ENCODE results near the gene PFKFB4. TPM values are rescaled to one million over a fixed set of nuclear protein-coding genes. Genes with fewer than 3 reads are reported as not detected.

Gene PFKFB4
- total and polyA plus RNA-seq, 10 of the 15 experiments (the other 5 are each of a cell fraction or from before 2014, with no cell fraction given), result 0.37 to 89.1 (median 5.2) TPM

DNA sequence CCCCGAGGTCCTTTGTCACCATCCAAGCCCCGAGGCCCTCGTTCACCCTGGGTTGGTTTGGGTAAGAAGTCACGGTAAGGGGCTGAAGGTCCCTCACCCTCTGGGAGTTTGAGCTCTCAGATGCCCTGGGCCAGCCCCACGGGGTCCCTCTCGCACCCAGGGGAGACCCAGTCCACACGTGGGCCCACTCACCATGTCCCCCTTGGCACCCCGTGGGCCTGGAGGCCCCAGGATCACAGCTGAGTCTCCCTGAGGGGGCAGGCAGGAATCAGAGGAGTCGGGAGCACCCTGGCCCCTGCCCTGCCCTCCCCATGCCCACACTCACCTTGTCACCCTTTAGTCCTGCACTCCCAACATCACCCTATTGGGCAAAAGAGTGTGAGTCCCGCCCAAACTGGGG lies 12.8 kb upstream of the PFKFB4 start:
- intact Hi-C loops (cut with micrococcal nuclease; ENCODE audit: unreplicated experiment) (no loop called here), in situ Hi-C loops (cut with MboI) (no loop called here)
- no peaks in the 10 kb centered on the region for H3K36me3 ChIP-seq (ENCODE audit: control insufficient read depth in 2 of 2, insufficient read depth in 2 of 2, low read length in 1 of 2)
- H3K27ac ChIP-seq (ENCODE audit: control insufficient read depth, insufficient read depth), result no peak overlapping the region
- no peaks in the 10 kb centered on the region for H3K79me2 ChIP-seq (ENCODE audit: control insufficient read depth, insufficient read depth, low read length)
- no peak for ATAC-seq
- SMC1A ChIA-PET (ENCODE audit: uncharacterized antibody, unreplicated experiment), result no interaction called here
- no peaks in the 10 kb centered on the region for H4K20me1 ChIP-seq (ENCODE audit: control insufficient read depth, insufficient read depth)
- DNase-seq (ENCODE audit: low read depth, low spot score), result no peak
- no peak overlapping the region for H2AFZ ChIP-seq (ENCODE audit: control insufficient read depth, low read depth, low read length)
- no peak overlapping the region for H3K4me2 ChIP-seq (ENCODE audit: control insufficient read depth, insufficient read depth)
- H3K27me3 ChIP-seq (replicated peaks in 1 of 2; ENCODE audit: control insufficient read depth in 2 of 2, insufficient read depth in 2 of 2, low read length in 1 of 2), result no peaks in the 10 kb centered on the region
- H3K9ac ChIP-seq (ENCODE audit: control insufficient read depth, insufficient read depth, low read length), result no peak overlapping the region
- no peaks in the 10 kb centered on the region for H3K4me1 ChIP-seq (ENCODE audit: control insufficient read depth, insufficient read depth, low read length)
- RAD21 ChIA-PET (ENCODE audit: unreplicated experiment), result no interaction called here
- no peak overlapping the region for H3K4me3 ChIP-seq
- POLR2A ChIA-PET, result no interaction called here
- H3K9me3 ChIP-seq (replicated peaks; ENCODE audit: control insufficient read depth, insufficient read depth, low read length), result no peaks in the 10 kb centered on the region
- FAIRE-seq, result no peak
- no peak for TF ChIP-seq SPI1 (IDR thresholded peaks at IDR 0.05; ENCODE audit: borderline replicate concordance, insufficient read depth, low read depth, low read length)
- no peak for TF ChIP-seq NRF1 (conservative IDR thresholded peaks at IDR 0.05; ENCODE audit: low read depth, low read length)
- TF ChIP-seq MTA2 (IDR thresholded peaks at IDR 0.05; ENCODE audit: low read depth), result no peak
- no peak for TF ChIP-seq TCF7 (IDR thresholded peaks at IDR 0.05; ENCODE audit: borderline replicate concordance)
- TF ChIP-seq ZNF384 (IDR thresholded peaks at IDR 0.05; ENCODE audit: borderline replicate concordance, low read depth, low read length), result no peak
- TF ChIP-seq, protein P1, sequence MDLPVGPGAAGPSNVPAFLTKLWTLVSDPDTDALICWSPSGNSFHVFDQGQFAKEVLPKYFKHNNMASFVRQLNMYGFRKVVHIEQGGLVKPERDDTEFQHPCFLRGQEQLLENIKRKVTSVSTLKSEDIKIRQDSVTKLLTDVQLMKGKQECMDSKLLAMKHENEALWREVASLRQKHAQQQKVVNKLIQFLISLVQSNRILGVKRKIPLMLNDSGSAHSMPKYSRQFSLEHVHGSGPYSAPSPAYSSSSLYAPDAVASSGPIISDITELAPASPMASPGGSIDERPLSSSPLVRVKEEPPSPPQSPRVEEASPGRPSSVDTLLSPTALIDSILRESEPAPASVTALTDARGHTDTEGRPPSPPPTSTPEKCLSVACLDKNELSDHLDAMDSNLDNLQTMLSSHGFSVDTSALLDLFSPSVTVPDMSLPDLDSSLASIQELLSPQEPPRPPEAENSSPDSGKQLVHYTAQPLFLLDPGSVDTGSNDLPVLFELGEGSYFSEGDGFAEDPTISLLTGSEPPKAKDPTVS (IDR thresholded peaks at IDR 0.05; ENCODE audit: low read depth, low read length), result no peak
- no peak for TF ChIP-seq SREBF1 (IDR thresholded peaks at IDR 0.05; ENCODE audit: low read length)
- no peak for TF ChIP-seq ATF7 (IDR thresholded peaks at IDR 0.05; ENCODE audit: low read depth)
- TF ChIP-seq BMI1 (IDR thresholded peaks at IDR 0.05; ENCODE audit: borderline replicate concordance), result no peak
- no peak for TF ChIP-seq BACH1 (IDR thresholded peaks at IDR 0.05; ENCODE audit: borderline replicate concordance)
- TF ChIP-seq POLR2AphosphoS2 (IDR thresholded peaks at IDR 0.05; ENCODE audit: low read depth, low read length), result no peak
- TF ChIP-seq, protein P2, sequence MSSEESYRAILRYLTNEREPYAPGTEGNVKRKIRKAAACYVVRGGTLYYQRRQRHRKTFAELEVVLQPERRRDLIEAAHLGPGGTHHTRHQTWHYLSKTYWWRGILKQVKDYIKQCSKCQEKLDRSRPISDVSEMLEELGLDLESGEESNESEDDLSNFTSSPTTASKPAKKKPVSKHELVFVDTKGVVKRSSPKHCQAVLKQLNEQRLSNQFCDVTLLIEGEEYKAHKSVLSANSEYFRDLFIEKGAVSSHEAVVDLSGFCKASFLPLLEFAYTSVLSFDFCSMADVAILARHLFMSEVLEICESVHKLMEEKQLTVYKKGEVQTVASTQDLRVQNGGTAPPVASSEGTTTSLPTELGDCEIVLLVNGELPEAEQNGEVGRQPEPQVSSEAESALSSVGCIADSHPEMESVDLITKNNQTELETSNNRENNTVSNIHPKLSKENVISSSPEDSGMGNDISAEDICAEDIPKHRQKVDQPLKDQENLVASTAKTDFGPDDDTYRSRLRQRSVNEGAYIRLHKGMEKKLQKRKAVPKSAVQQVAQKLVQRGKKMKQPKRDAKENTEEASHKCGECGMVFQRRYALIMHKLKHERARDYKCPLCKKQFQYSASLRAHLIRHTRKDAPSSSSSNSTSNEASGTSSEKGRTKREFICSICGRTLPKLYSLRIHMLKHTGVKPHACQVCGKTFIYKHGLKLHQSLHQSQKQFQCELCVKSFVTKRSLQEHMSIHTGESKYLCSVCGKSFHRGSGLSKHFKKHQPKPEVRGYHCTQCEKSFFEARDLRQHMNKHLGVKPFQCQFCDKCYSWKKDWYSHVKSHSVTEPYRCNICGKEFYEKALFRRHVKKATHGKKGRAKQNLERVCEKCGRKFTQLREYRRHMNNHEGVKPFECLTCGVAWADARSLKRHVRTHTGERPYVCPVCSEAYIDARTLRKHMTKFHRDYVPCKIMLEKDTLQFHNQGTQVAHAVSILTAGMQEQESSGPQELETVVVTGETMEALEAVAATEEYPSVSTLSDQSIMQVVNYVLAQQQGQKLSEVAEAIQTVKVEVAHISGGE (CRISPR knock-in tag; IDR thresholded peaks at IDR 0.05), result no peak
- TF ChIP-seq MEF2B (IDR thresholded peaks at IDR 0.05; ENCODE audit: partially characterized antibody, poor library complexity, severe bottlenecking), result no peak
- TF ChIP-seq, protein P3, sequence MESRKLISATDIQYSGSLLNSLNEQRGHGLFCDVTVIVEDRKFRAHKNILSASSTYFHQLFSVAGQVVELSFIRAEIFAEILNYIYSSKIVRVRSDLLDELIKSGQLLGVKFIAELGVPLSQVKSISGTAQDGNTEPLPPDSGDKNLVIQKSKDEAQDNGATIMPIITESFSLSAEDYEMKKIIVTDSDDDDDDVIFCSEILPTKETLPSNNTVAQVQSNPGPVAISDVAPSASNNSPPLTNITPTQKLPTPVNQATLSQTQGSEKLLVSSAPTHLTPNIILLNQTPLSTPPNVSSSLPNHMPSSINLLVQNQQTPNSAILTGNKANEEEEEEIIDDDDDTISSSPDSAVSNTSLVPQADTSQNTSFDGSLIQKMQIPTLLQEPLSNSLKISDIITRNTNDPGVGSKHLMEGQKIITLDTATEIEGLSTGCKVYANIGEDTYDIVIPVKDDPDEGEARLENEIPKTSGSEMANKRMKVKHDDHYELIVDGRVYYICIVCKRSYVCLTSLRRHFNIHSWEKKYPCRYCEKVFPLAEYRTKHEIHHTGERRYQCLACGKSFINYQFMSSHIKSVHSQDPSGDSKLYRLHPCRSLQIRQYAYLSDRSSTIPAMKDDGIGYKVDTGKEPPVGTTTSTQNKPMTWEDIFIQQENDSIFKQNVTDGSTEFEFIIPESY (IDR thresholded peaks at IDR 0.05), result no peak
- TF ChIP-seq, protein P4, sequence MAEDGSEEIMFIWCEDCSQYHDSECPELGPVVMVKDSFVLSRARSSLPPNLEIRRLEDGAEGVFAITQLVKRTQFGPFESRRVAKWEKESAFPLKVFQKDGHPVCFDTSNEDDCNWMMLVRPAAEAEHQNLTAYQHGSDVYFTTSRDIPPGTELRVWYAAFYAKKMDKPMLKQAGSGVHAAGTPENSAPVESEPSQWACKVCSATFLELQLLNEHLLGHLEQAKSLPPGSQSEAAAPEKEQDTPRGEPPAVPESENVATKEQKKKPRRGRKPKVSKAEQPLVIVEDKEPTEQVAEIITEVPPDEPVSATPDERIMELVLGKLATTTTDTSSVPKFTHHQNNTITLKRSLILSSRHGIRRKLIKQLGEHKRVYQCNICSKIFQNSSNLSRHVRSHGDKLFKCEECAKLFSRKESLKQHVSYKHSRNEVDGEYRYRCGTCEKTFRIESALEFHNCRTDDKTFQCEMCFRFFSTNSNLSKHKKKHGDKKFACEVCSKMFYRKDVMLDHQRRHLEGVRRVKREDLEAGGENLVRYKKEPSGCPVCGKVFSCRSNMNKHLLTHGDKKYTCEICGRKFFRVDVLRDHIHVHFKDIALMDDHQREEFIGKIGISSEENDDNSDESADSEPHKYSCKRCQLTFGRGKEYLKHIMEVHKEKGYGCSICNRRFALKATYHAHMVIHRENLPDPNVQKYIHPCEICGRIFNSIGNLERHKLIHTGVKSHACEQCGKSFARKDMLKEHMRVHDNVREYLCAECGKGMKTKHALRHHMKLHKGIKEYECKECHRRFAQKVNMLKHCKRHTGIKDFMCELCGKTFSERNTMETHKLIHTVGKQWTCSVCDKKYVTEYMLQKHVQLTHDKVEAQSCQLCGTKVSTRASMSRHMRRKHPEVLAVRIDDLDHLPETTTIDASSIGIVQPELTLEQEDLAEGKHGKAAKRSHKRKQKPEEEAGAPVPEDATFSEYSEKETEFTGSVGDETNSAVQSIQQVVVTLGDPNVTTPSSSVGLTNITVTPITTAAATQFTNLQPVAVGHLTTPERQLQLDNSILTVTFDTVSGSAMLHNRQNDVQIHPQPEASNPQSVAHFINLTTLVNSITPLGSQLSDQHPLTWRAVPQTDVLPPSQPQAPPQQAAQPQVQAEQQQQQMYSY (CRISPR knock-in tag; IDR thresholded peaks at IDR 0.05), result no peak
- CTCF ChIA-PET, result no interaction called here
- no TSS peak for BruUV-seq (replicated peaks)
- WGBS (ENCODE audit: insufficient coverage, insufficient replicate concordance, low lambda C conversion rate, missing lambda C conversion rate), result 16% methylated on average over 10 of the region's 10 CpGs
